Suprapubic skin (tissue), 3 donors: Measurements from ENCODE around the gene FAM81A.

Experiments
- CTCF ChIP-seq, 2 donors: fragments of 200-600 bp in 1 of 2; fragments of 450-650 bp in 1 of 2; sonication (generic) in 1 of 2; IDR thresholded peaks; one replicate each; pipeline ENCODE4 v1.5.1; 2016 to 2019; ENCODE audit warnings: antibody characterized with exemption in 2 of 2, mild to moderate bottlenecking in 1 of 2, moderate library complexity in 1 of 2
- POLR2A ChIP-seq, 2 donors: fragments of 450-650 bp; IDR thresholded peaks; one replicate each; pipeline ENCODE4 v1.6.1; 2017; ENCODE audit warnings: antibody characterized with exemption in 2 of 2, mild to moderate bottlenecking in 2 of 2, moderate library complexity in 2 of 2

GRCh38 chr15:59516655-59517461 lies 78.9 kb downstream of the FAM81A start:
- TF ChIP-seq POLR2A (IDR thresholded peaks at IDR 0.05) (no peak), CTCF (IDR thresholded peaks at IDR 0.05) (no peak)
